H1 (cell line): ENCODE data around the gene PCDHGA1. TPM values are rescaled to one million over a fixed set of nuclear protein-coding genes. Genes with fewer than 3 reads are reported as not detected.

ENCODE experiments used
- CTCF ChIA-PET: fragments of 300-600 bp; sonication (Branson Sonifier 250); formaldehyde crosslinking; loops from one replicate; lab custom pipeline; 2021; ENCODE audit not compliant: partially characterized antibody; lab: Charles Lee
- POLR2A ChIA-PET: fragments of 300-600 bp; sonication (Branson Sonifier 250); formaldehyde crosslinking; loops from one replicate; lab custom pipeline; 2021; ENCODE audit warnings: inconsistent platforms; ENCODE audit not compliant: partially characterized antibody; lab: Charles Lee
- DNase-seq, 2 experiments: peaks; one replicate each; pipeline versions ENCODE4 v3.0.0 to v3.0.0-alpha.2; 2010 to 2022; ENCODE audit warnings: low spot score in 2 of 2, low read depth in 1 of 2, mixed read lengths in 1 of 2
- FAIRE-seq: peaks from 2 replicates; lab custom pipeline; 2011; peaks lifted over from hg19 to GRCh38; lab: Jason Lieb, UNC
- H2AFZ ChIP-seq: 2 replicates; pipeline ENCODE4 v1.8.1; 2012; ENCODE audit warnings: low read length, inconsistent platforms
- H2AK5ac ChIP-seq: 2 replicates; pipeline ENCODE4 v1.6.1; 2013; ENCODE audit warnings: low read depth, low read length
- H2BK120ac ChIP-seq: replicated peaks from 2 replicates; pipeline ENCODE3; 2013; ENCODE audit warnings: low read depth, low read length, inconsistent platforms
- H2BK12ac ChIP-seq: 2 replicates; pipeline ENCODE4 v1.6.1; 2013; ENCODE audit warnings: low read depth, low read length
- H2BK15ac ChIP-seq: 2 replicates; pipeline ENCODE4 v1.6.1; 2013; ENCODE audit warnings: low read length
- H2BK20ac ChIP-seq: 2 replicates; pipeline ENCODE4 v1.6.1; 2013; ENCODE audit warnings: low read length
- H2BK5ac ChIP-seq: 2 replicates; pipeline ENCODE4 v1.6.1; 2013; ENCODE audit warnings: low read depth, low read length
- H3K14ac ChIP-seq: 2 replicates; pipeline ENCODE4 v1.6.1; 2013; ENCODE audit warnings: inconsistent platforms; ENCODE audit not compliant: insufficient read length
- H3K18ac ChIP-seq: 2 replicates; pipeline ENCODE4 v1.6.1; 2013; ENCODE audit warnings: low read length; ENCODE audit errors: extremely low read depth
- H3K23ac ChIP-seq: 2 replicates; pipeline ENCODE4 v1.6.1; 2013; ENCODE audit warnings: inconsistent platforms; ENCODE audit not compliant: insufficient read length
- H3K23me2 ChIP-seq: 2 replicates; pipeline ENCODE4 v1.6.1; 2013; ENCODE audit warnings: low read depth, low read length
- H3K27ac ChIP-seq: 2 replicates; pipeline ENCODE4 v1.6.1; 2011; ENCODE audit warnings: low read depth, low read length, inconsistent platforms
- H3K27me3 ChIP-seq, 4 experiments: replicated peaks in 1 of 4; 1 replicate in 1 of 4; 2 replicates in 3 of 4; pipeline versions ENCODE4 v1.6.1 to v1.8.1; 2011 to 2013; ENCODE audit warnings: low read length in 3 of 4, mild to moderate bottlenecking in 3 of 4, inconsistent platforms in 2 of 4, mixed read lengths in 2 of 4, moderate library complexity in 1 of 4; ENCODE audit not compliant: control insufficient read depth in 3 of 4, insufficient read depth in 3 of 4; ENCODE audit errors: extremely low read depth in 1 of 4
- H3K36me3 ChIP-seq, 4 experiments: 2 replicates each; pipeline versions ENCODE4 v1.6.1 to v1.8.1; 2011 to 2013; ENCODE audit warnings: mild to moderate bottlenecking in 4 of 4, low read length in 3 of 4, moderate library complexity in 2 of 4, control low read depth in 1 of 4, inconsistent platforms in 1 of 4; ENCODE audit not compliant: insufficient read depth in 4 of 4, control insufficient read depth in 2 of 4
- H3K4ac ChIP-seq: replicated peaks from 2 replicates; pipeline ENCODE3; 2013; ENCODE audit warnings: low read length, low read depth, mixed read lengths, inconsistent platforms; ENCODE audit not compliant: insufficient read length
- H3K4me1 ChIP-seq, 4 experiments: replicated peaks in 1 of 4; 1 replicate in 1 of 4; 2 replicates in 3 of 4; pipeline versions ENCODE4 v1.6.1 to v1.8.1; 2011 to 2013; ENCODE audit warnings: low read length in 3 of 4, inconsistent platforms in 2 of 4, mixed read lengths in 1 of 4; ENCODE audit not compliant: insufficient read depth in 4 of 4, control insufficient read depth in 3 of 4
- H3K4me2 ChIP-seq, 2 experiments: 2 replicates each; pipeline versions ENCODE4 v1.6.1 to v1.8.1; 2011 to 2013; ENCODE audit warnings: low read depth in 2 of 2, low read length in 2 of 2, control low read depth in 1 of 2, inconsistent platforms in 1 of 2, mild to moderate bottlenecking in 1 of 2; ENCODE audit not compliant: insufficient read depth in 1 of 2
- H3K4me3 ChIP-seq, 4 experiments: fragments of 200-600, 300-600 bp in 1 of 4; sonication (generic), shearing (Covaris generic), sonication (Bioruptor Twin) in 1 of 4; 2 replicates each; pipeline versions ENCODE4 v1.5.1 to v1.8.1; 2011 to 2016; ENCODE audit warnings: low read length in 4 of 4, low read depth in 3 of 4, control low read depth in 2 of 4, inconsistent platforms in 2 of 4, mild to moderate bottlenecking in 2 of 4, mixed read lengths in 1 of 4, moderate library complexity in 1 of 4; ENCODE audit not compliant: insufficient read depth in 2 of 4; ENCODE audit errors: extremely low read depth in 1 of 4
- H3K56ac ChIP-seq: replicated peaks from 2 replicates; pipeline ENCODE3; 2013; ENCODE audit warnings: low read depth, mild to moderate bottlenecking, mixed read lengths, low read length, inconsistent platforms; ENCODE audit not compliant: insufficient read length
- H3K79me1 ChIP-seq: 2 replicates; pipeline ENCODE4 v1.6.1; 2013; ENCODE audit warnings: low read depth, low read length, control low read depth
- H3K79me2 ChIP-seq, 2 experiments: 2 replicates each; pipeline versions ENCODE4 v1.6.1 to v1.8.1; 2012 to 2013; ENCODE audit warnings: low read length in 2 of 2, mild to moderate bottlenecking in 2 of 2, inconsistent platforms in 1 of 2; ENCODE audit not compliant: insufficient read depth in 2 of 2, control insufficient read depth in 1 of 2
- H3K9ac ChIP-seq, 4 experiments: replicated peaks in 1 of 4; 1 replicate in 1 of 4; 2 replicates in 3 of 4; pipeline versions ENCODE4 v1.6.1 to v1.8.1; 2011 to 2013; ENCODE audit warnings: low read depth in 3 of 4, low read length in 3 of 4, control low read depth in 2 of 4, mild to moderate bottlenecking in 2 of 4, moderate library complexity in 2 of 4, inconsistent platforms in 1 of 4; ENCODE audit errors: extremely low read depth in 1 of 4
- H3K9me3 ChIP-seq, 2 experiments: 2 replicates each; pipeline versions ENCODE4 v1.6.1 to v1.8.1; 2012 to 2013; ENCODE audit warnings: mild to moderate bottlenecking in 2 of 2, moderate library complexity in 2 of 2, control low read depth in 1 of 2, inconsistent platforms in 1 of 2, low read depth in 1 of 2, low read length in 1 of 2, mixed read lengths in 1 of 2; ENCODE audit not compliant: insufficient read depth in 2 of 2
- H4K20me1 ChIP-seq, 2 experiments: replicated peaks in 1 of 2; 2 replicates each; pipeline versions ENCODE3 to v1.8.1; 2011 to 2013; ENCODE audit warnings: inconsistent platforms in 2 of 2, low read length in 2 of 2, mild to moderate bottlenecking in 1 of 2; ENCODE audit not compliant: insufficient read depth in 2 of 2, control insufficient read depth in 1 of 2
- H4K5ac ChIP-seq: 2 replicates; pipeline ENCODE4 v1.6.1; 2013; ENCODE audit warnings: low read length, low read depth, mixed read lengths, inconsistent platforms; ENCODE audit not compliant: insufficient read length
- H4K8ac ChIP-seq: 2 replicates; pipeline ENCODE4 v1.8.0; 2013; ENCODE audit warnings: mild to moderate bottlenecking, moderate library complexity, low read length, inconsistent platforms; ENCODE audit not compliant: insufficient read depth; ENCODE audit errors: extremely low read depth
- H4K91ac ChIP-seq: replicated peaks from 2 replicates; pipeline ENCODE3; 2013; ENCODE audit warnings: low read length, mixed read lengths, inconsistent platforms; ENCODE audit not compliant: insufficient read length
- EZH2 ChIP-seq: fragments of 200-600 bp; sonication (generic); IDR thresholded peaks from 2 replicates; pipeline ENCODE4 v1.7.1; 2012; ENCODE audit warnings: low read depth, mild to moderate bottlenecking, moderate library complexity, low read length, inconsistent platforms; ENCODE audit not compliant: severe bottlenecking
- RXRA ChIP-seq: IDR thresholded peaks from 2 replicates; pipeline ENCODE4 v1.6.1; 2011; ENCODE audit warnings: low read depth, mild to moderate bottlenecking, low read length, moderate library complexity; ENCODE audit not compliant: insufficient read depth
- WGBS, 2 experiments: shearing (Covaris generic) in 1 of 2; methylation state at CpG; one replicate each; pipeline versions ENCODE4 v1.1.6 to v1.1.7; 2013 to 2015; ENCODE audit warnings: low lambda C conversion rate in 2 of 2, mixed read lengths in 2 of 2, inconsistent platforms in 1 of 2, low coverage in 1 of 2, missing lambda C conversion rate in 1 of 2; ENCODE audit not compliant: insufficient replicate concordance in 2 of 2, insufficient coverage in 1 of 2, insufficient read length in 1 of 2; ENCODE audit errors: extremely low coverage in 1 of 2, missing lambda C conversion rate in 1 of 2; 5-methylcytosine and 5-hydroxymethylcytosine counted together
- polyA plus RNA-seq, 7 experiments: library from polyadenylated mRNA; depleted of rRNA in 3 of 7; stranded (reverse) in 5 of 7; unstranded in 2 of 7; fragments of >200 nt in 5 of 7; fragments of 200-250 nt in 2 of 7; gene quantifications; 1 replicate in 5 of 7; 2 replicates in 1 of 7; 4 replicates in 1 of 7; pipeline versions ENCODE4 v1.2.1 to v1.2.3, GENCODE V29; 2011 to 2013; ENCODE audit warnings: missing spikeins in 2 of 7, mixed read lengths in 2 of 7
- total RNA-seq: library from RNA; stranded (reverse); fragmentation: NEBNext Ultra II Directional; extraction: Animal tissue kit (Norgen Biotek cat#: 25700); gene quantifications from 2 replicates; pipeline ENCODE4 v1.2.1, GENCODE V29; 2021

Gene PCDHGA1
- total and polyA plus RNA-seq, 2 of the 8 experiments (the other 6 are each of a cell fraction or from before 2014, with no cell fraction given) = 0.57 to 0.89 TPM

DNA sequence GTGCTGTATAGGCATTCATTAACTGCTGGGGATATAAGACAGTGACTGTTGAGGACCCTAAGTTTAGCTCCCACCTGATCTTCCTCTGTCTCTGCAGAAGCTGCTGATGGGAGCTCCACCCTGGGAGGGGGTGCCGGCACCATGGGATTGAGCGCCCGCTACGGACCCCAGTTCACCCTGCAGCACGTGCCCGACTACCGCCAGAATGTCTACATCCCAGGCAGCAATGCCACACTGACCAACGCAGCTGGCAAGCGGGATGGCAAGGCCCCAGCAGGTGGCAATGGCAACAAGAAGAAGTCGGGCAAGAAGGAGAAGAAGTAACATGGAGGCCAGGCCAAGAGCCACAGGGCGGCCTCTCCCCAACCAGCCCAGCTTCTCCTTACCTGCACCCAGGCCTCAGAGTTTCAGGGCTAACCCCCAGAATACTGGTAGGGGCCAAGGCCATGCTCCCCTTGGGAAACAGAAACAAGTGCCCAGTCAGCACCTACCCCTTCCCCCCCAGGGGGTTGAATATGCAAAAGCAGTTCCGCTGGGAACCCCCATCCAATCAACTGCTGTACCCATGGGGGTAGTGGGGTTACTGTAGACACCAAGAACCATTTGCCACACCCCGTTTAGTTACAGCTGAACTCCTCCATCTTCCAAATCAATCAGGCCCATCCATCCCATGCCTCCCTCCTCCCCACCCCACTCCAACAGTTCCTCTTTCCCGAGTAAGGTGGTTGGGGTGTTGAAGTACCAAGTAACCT is 180.7 kb downstream of the PCDHGA1 start:
- no peak overlapping the region for H2BK12ac ChIP-seq
- POLR2A ChIA-PET = interaction anchor here (1.5 to 2.2 kb wide), 2 partner anchors 32 to 90 kb away, joined by 3 to 7 read pairs; partner anchors contain the start of gene PCDHGA11
- CTCF ChIA-PET = interaction anchor here (0.6 to 50.9 kb wide), 28 partner anchors 12 to 339 kb away, joined by 3 to 1236 read pairs (median 5); partner anchors contain the start of genes PCDHB11, PCDHB14, PCDHB15 and PCDHB7

More for the DNA sequence above, 180.7 kb downstream of the PCDHGA1 start:
- Histone ChIP-seq H3K18ac (no peak overlapping the region), H3K36me3 (peaks cover 0 to 9% (median 4%) of the 10 kb centered on the region in 4 experiments; a peak in 4 of 8 replicates), H3K4me2 (no peak overlapping the region), H3K9ac (no peak overlapping the region), H3K4ac (no peak overlapping the region), H4K20me1 (no peaks in the 10 kb centered on the region), H4K8ac (no peak overlapping the region), H4K91ac (no peak overlapping the region), H3K27me3 (no peaks in the 10 kb centered on the region), H2BK5ac (no peak overlapping the region), H3K79me2 (no peaks in the 10 kb centered on the region), H4K5ac (no peak overlapping the region), H3K4me1 (peaks cover 7 to 35% (median 19%) of the 10 kb centered on the region in 4 experiments), H3K4me3 (no peak overlapping the region), H2AK5ac (no peak overlapping the region), H2AFZ (no peak overlapping the region), H2BK15ac (peak overlapping the region; percentile 29; the same call in 1 of the 2 replicates), H3K56ac (no peak overlapping the region), H3K23me2 (peaks cover 15% of the 10 kb centered on the region), H3K14ac (no peak overlapping the region), H3K9me3 (no peaks in the 10 kb centered on the region), H2BK120ac (no peak overlapping the region), H3K27ac (no peak overlapping the region), H3K23ac (no peak overlapping the region), H3K79me1 (no peaks in the 10 kb centered on the region), H2BK20ac (no peak overlapping the region)
- WGBS, 2 experiments = 89% methylated on average over 13 of the region's 14 CpGs; no CpG with 5 or more reads in 1 of the 2 experiments
- DNase-seq = no peak
- FAIRE-seq = no peak
- TF ChIP-seq EZH2 (no peak), RXRA (no peak)
